ENCODE data around the gene LCN1.

The LCN1 gene

GRCh38 chr9:135552698-135553171, 31.5 kb downstream of the LCN1 start:
- no peak for TF ChIP-seq CTCF (IDR thresholded peaks at IDR 0.05; ENCODE audit: borderline replicate concordance, control extremely low read depth, extremely low read depth, insufficient read depth, missing control alignments)
- no peak for DNase-seq (ENCODE audit: low spot score)

GRCh38 chr9:135554718-135555117, 33.5 kb downstream of the LCN1 start:
- in situ Hi-C loops (cut with MboI; ENCODE audit: low sequenced_read_pairs, unreplicated experiment) = no loop called here
- TF ChIP-seq CTCF (IDR thresholded peaks at IDR 0.05; ENCODE audit: borderline replicate concordance, control extremely low read depth, extremely low read depth, insufficient read depth, missing control alignments) = no peak

More at GRCh38 chr9:135552698-135553171, 31.5 kb downstream of the LCN1 start:
- in situ Hi-C loops (cut with MboI; ENCODE audit: low sequenced_read_pairs, unreplicated experiment) = no loop called here

GRCh38 chr9:135555203-135555602, 34.0 kb downstream of the LCN1 start:
- no peak for DNase-seq (ENCODE audit: low spot score)
- TF ChIP-seq CTCF (IDR thresholded peaks at IDR 0.05; ENCODE audit: borderline replicate concordance, control extremely low read depth, extremely low read depth, insufficient read depth, missing control alignments) = no peak
- in situ Hi-C loops (cut with MboI; ENCODE audit: low sequenced_read_pairs, unreplicated experiment) = no loop called here

More at GRCh38 chr9:135554718-135555117, 33.5 kb downstream of the LCN1 start:
- DNase-seq (ENCODE audit: low spot score) = no peak

- no peak for TF ChIP-seq CTCF (IDR thresholded peaks at IDR 0.05; ENCODE audit: borderline replicate concordance, control extremely low read depth, extremely low read depth, insufficient read depth, missing control alignments)
- in situ Hi-C loops (cut with MboI; ENCODE audit: low sequenced_read_pairs, unreplicated experiment) = no loop called here
These were observed 34.7 kb downstream of the LCN1 start for GRCh38 chr9:135555910-135556309.

GRCh38 chr9:135559606-135560005, 38.4 kb downstream of the LCN1 start:
- in situ Hi-C loops (cut with MboI; ENCODE audit: low sequenced_read_pairs, unreplicated experiment) = no loop called here
- DNase-seq (ENCODE audit: low spot score) = no peak
- TF ChIP-seq CTCF (IDR thresholded peaks at IDR 0.05; ENCODE audit: borderline replicate concordance, control extremely low read depth, extremely low read depth, insufficient read depth, missing control alignments) = no peak

More at GRCh38 chr9:135555910-135556309, 34.7 kb downstream of the LCN1 start:
- no peak for DNase-seq (ENCODE audit: low spot score)

- DNase-seq (ENCODE audit: low spot score) = no peak
- in situ Hi-C loops (cut with MboI; ENCODE audit: low sequenced_read_pairs, unreplicated experiment) = no loop called here
- TF ChIP-seq CTCF (IDR thresholded peaks at IDR 0.05; ENCODE audit: borderline replicate concordance, control extremely low read depth, extremely low read depth, insufficient read depth, missing control alignments) = no peak
These were observed 40.4 kb downstream of the LCN1 start, which contains the start of gene PAEP for GRCh38 chr9:135561391-135562234. Gene PAEP (plus strand): TSS chr9:135561756.
